Activated T-cell treated with anti-CD3 and anti-CD28 coated beads, Interleukin-2, amount 50 U/mL, for 72 hours (primary cell): ENCODE data around the gene SRGN. TPM values are rescaled to one million over a fixed set of nuclear protein-coding genes. Genes with fewer than 3 reads are reported as not detected.

Experiments used
- ATAC-seq, 2 donors: fragments of 150-1000 bp; cut with Tn5 transposase; replicated peaks in 1 of 2; 2 replicates each; pipeline ENCODE4 v1.10.0; 2021; ENCODE audit warnings: moderate library complexity in 2 of 2, mild to moderate bottlenecking in 1 of 2
- DNase-seq, 2 donors: peaks; one replicate each; pipeline ENCODE4 v3.0.0; 2021 to 2022; ENCODE audit warnings: mixed read lengths in 1 of 2
- H3K27ac Mint-ChIP-seq: one replicate; pipeline ENCODE4 v1.8.0; 2022; ENCODE audit warnings: mild to moderate bottlenecking, moderate library complexity, mixed read lengths
- H3K27me3 Mint-ChIP-seq: one replicate; pipeline ENCODE4 v1.8.0; 2022; ENCODE audit warnings: low read depth, mixed read lengths
- H3K36me3 Mint-ChIP-seq, 2 donors: one replicate each; pipeline ENCODE4 v1.8.0; 2022; ENCODE audit warnings: mixed read lengths in 2 of 2, mild to moderate bottlenecking in 1 of 2; ENCODE audit not compliant: insufficient read depth in 2 of 2
- H3K4me1 Mint-ChIP-seq: one replicate; pipeline ENCODE4 v1.8.0; 2022; ENCODE audit warnings: low read depth, mixed read lengths
- H3K4me3 Mint-ChIP-seq, 2 donors: one replicate each; pipeline ENCODE4 v1.8.0; 2022; ENCODE audit warnings: mild to moderate bottlenecking in 2 of 2, mixed read lengths in 2 of 2, moderate library complexity in 2 of 2
- H3K9me3 Mint-ChIP-seq, 2 donors: one replicate each; pipeline ENCODE4 v1.8.0; 2022; ENCODE audit warnings: mixed read lengths in 2 of 2
- total RNA-seq, 2 donors: library from RNA; stranded (reverse); gene quantifications; one replicate each; pipeline ENCODE4 v1.2.3, GENCODE V29; 2022

Gene SRGN
- total RNA-seq, 2 donors from 2014 or later, result 439 to 902 TPM

DNA sequence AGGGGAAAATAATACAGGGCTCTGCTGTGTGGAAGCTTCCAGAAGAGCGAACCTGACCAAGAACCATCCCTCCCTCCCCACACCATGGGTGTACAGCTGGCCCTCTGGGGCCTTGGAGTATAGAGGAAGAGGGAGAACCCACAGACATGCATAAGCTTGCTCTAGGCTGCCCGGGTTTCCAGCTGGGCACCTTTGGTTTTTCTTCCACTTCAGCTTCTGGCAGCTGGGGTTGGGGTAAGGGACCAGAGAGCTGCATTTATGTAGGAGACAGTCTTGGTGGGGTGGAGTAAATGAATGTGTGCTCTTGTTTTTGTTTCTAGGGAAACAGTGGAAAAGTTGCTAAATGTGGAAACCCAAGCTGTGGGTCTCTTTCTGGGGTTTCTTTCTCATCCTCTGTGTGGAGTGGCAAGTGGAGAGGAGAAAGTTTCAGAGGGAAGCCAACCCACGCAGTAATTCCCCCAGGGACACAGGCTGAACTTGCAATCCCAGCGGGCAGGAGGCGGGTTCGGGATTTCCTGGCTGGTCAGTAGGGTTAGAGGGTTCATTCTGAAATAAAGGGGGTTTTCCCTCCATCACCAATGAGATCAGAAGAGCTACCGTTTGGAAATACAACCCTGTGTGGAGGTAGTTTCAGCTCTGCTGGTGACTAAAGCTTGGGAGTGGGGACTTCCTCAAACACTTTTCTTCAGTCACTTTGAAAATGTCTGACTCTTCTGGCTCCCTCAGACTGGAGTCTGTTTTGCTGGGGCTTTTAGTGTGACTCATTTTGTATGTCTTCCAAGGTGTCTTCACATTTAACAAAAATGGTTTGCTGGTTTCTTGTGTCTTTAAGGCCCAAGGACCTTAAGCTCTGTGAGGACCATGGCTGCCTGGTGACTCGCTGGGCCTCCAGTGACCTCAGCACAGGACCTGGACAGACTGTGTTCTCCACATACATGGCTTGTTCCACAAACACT is 22.2 kb upstream of the SRGN start:
- peaks cover 58% of the 10 kb centered on the region for H3K4me1 Mint-ChIP-seq
- ATAC-seq, result peak; percentile 88 to 91
- peak overlapping the region; percentile 93 for H3K27ac Mint-ChIP-seq
- DNase-seq, result peak; percentile 55 to 63
- peak overlapping the region; percentile 79 to 80 for H3K4me3 Mint-ChIP-seq
- H3K36me3 Mint-ChIP-seq, result peaks cover 3 to 4% of the 10 kb centered on the region in 2 donors
- H3K27me3 Mint-ChIP-seq, result no peaks in the 10 kb centered on the region
- peaks cover 0 to 3% of the 10 kb centered on the region in 2 donors for H3K9me3 Mint-ChIP-seq

DNA sequence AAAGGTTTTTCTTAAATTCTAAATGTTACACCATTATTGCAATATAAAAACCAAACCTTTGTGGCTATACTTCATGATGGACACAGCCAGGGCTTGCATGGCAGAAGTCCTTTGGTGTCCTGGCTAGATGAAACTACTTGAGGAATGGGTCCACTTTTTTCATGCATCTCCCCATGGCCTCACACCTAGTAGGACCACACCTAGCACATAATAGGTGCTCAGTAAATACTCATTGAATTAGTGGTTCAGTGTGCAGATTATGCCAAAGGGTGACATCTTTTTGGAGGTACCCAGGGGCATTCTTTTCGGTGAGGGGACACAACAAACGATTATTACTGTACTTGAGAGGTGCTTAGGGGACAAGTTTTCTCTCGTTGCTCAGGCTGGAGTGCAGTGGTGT is 20.7 kb upstream of the SRGN start:
- peaks cover 44% of the 10 kb centered on the region for H3K4me1 Mint-ChIP-seq
- H3K9me3 Mint-ChIP-seq, result peaks cover 0 to 3% of the 10 kb centered on the region in 2 donors
- H3K36me3 Mint-ChIP-seq, result peaks cover 3 to 4% of the 10 kb centered on the region in 2 donors
- no peak overlapping the region for H3K27ac Mint-ChIP-seq
- ATAC-seq (no peak), DNase-seq (no peak)
- H3K4me3 Mint-ChIP-seq, result no peak overlapping the region
- no peaks in the 10 kb centered on the region for H3K27me3 Mint-ChIP-seq

DNA sequence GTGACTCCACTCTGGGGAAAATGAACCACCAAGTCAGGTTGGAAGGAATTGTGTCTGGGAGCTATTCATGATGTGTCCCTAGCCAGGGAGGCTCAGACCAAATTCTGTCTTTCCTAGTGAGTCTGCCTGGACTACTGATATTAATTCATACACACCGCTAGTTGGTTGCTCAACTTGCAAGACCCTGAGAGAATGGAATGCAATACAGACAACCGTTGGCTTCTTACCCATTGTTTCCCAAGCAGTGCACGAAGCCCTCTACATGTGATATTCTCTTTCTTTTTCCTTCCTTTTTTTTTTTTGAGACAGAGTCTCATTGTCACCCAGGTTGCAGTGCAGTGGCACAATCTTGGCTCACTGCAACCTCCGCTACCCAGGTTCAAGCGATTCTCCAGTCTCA is 19.4 kb upstream of the SRGN start:
- Mint-ChIP-seq H3K4me3 (no peak overlapping the region), H3K4me1 (peaks cover 39% of the 10 kb centered on the region), H3K36me3 (peaks cover 3 to 4% of the 10 kb centered on the region in 2 donors), H3K27ac (no peak overlapping the region), H3K9me3 (peaks cover 0 to 3% of the 10 kb centered on the region in 2 donors), H3K27me3 (no peaks in the 10 kb centered on the region)
- DNase-seq, result no peak
- ATAC-seq, result no peak

DNA sequence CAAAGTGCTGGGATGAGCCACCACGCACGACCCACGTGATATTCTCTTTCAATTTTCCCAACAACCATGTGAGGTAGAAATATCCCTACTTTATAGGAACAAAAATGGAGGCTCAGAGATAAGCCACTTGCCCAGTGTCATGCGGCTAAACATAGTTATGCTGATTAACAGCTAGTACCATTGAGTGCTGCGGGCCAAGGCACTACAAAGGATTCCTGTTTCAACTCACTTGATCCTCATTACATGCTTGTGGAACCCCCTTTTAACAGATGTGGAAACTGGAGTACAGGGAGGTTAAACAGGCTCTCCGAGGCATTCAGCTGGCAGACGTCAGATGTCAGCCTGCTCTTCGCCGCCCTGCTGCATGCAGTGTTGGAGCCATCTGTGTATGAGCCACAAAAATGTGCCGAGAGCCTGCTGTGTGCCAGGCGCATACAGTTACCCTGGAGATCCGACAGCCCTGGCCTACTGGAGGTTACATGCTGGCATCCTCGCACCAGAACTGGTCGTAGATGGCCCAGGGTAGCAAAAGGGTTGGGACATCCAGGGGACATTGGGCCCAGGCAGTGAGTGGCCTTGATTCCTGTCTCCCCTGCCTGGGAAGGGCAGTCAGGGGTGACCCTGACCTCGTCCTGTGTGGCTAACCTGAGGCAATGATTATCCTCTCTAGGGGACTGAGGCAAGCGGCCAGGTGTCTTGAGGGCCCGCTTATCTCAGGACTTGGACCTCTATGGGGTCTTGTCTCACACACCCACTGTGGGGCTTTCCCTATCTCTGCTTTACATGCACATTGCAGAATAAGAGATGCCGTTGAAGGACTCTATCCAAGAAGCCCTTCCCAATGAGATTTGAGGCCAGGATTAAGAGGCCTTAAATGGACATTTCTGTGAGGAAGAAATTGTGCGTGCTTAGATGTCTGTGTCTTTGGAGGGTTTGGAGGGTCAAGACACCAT is 18.5 kb upstream of the SRGN start:
- DNase-seq (no peak), ATAC-seq (no peak)
- Mint-ChIP-seq H3K27me3 (no peaks in the 10 kb centered on the region), H3K9me3 (peaks cover 0 to 3% of the 10 kb centered on the region in 2 donors), H3K4me1 (peaks cover 41% of the 10 kb centered on the region), H3K36me3 (peaks cover 3 to 4% of the 10 kb centered on the region in 2 donors), H3K4me3 (no peak overlapping the region), H3K27ac (no peak overlapping the region)

DNA sequence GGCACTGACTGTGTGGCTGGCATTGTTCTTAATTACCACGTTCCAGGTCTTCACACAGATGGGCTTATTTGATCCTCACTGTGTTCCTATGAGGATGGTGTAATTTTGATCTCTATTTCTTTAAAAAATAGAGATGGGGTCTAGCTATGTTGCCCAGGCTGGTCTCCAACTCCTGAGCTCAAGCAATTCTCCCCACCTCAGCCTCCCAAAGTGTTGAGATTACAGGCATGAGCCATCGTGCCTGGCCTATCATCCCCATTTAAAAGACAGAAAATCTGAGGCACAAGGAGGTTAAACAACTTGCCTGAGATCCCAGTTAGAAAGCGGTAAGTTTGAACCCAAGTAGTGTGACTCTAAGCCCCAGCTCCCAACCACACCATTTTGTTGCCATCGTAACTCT is 17.0 kb upstream of the SRGN start:
- Mint-ChIP-seq H3K36me3 (peaks cover 3 to 4% of the 10 kb centered on the region in 2 donors), H3K4me3 (no peak overlapping the region), H3K4me1 (peaks cover 30% of the 10 kb centered on the region), H3K27ac (no peak overlapping the region), H3K9me3 (peaks cover 0 to 3% of the 10 kb centered on the region in 2 donors), H3K27me3 (no peaks in the 10 kb centered on the region)
- ATAC-seq (no peak), DNase-seq (no peak)

DNA sequence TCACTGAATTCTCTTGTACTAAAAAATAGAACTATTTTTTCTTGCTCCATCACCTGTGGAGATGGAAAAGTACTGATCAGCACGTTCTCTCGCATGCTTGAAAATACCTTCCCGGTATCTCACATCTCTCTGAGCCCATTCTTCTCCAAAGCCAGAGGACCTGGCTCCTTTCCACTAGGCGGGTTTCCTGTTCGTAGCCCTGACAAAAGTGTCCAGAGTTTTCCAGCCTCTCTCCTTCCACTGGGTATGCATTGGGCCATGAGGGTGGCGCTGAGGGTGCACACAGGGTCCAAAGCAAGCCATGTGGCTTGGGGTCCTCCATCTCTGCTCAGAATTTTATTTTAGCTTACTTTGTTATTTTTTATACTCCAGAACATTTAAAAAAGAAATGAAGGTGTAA is 16.3 kb upstream of the SRGN start:
- Mint-ChIP-seq H3K4me3 (no peak overlapping the region), H3K4me1 (peaks cover 24% of the 10 kb centered on the region), H3K27me3 (no peaks in the 10 kb centered on the region), H3K36me3 (no peaks in the 10 kb centered on the region), H3K27ac (no peak overlapping the region), H3K9me3 (no peaks in the 10 kb centered on the region)
- DNase-seq (no peak), ATAC-seq (no peak)

DNA sequence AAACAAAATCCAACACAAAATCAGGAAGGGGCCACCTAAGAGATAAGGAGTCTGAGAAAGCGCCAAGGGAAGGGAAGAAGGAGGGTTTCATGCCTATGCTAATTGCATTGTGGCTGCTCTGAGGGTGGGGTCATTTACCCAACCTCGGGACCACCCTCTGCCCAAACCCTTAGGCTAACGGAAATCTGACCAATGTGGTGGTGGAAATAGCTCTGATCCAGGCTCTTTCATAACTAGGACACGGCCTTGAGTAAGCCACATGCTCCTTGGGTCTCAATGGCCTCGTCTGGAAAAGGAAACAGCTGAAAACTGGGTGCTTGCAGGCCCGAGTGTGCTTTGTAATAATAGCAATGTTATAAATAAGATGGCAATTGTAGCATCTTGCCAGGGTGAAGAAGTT is 14.9 kb upstream of the SRGN start:
- Mint-ChIP-seq H3K36me3 (no peaks in the 10 kb centered on the region), H3K27me3 (no peaks in the 10 kb centered on the region), H3K9me3 (no peaks in the 10 kb centered on the region), H3K27ac (no peak overlapping the region), H3K4me1 (peaks cover 16% of the 10 kb centered on the region), H3K4me3 (no peak overlapping the region)
- DNase-seq, result no peak
- ATAC-seq, result no peak

DNA sequence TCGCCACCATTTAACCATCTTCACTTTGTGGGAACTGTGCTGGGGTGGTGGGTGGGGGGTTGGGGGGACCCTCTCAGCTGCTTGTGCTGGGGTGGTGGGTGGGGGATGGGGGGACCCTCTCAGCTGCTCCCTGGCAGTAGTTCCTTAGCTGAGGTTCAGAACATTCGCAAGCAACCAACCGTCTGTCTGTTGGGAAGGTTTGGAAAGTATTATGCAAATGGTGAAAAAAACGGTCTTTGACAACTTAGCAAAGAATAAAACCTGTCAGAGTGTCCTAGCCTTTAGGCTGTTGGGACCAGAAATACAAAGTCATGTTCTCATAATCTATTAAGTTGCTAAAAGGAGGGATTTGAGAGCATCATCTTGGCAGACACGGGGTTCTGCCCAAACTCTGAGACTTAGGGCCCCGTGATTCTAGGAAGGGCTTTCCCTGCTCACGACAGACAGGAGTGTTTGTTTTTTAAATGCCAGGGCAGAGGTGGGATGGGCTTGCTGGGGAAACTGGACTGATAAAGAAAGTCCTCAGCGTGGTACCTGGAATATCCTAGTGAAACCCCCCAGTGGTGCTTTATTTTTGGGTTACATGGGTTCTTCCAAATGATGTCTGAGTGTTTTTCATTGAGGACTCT is 14.1 kb upstream of the SRGN start:
- no peaks in the 10 kb centered on the region for H3K36me3 Mint-ChIP-seq
- no peak overlapping the region for H3K4me3 Mint-ChIP-seq
- H3K9me3 Mint-ChIP-seq, result no peaks in the 10 kb centered on the region
- peaks cover 16% of the 10 kb centered on the region for H3K4me1 Mint-ChIP-seq
- H3K27me3 Mint-ChIP-seq, result no peaks in the 10 kb centered on the region
- ATAC-seq, result no peak
- DNase-seq, result no peak
- H3K27ac Mint-ChIP-seq, result no peak overlapping the region

DNA sequence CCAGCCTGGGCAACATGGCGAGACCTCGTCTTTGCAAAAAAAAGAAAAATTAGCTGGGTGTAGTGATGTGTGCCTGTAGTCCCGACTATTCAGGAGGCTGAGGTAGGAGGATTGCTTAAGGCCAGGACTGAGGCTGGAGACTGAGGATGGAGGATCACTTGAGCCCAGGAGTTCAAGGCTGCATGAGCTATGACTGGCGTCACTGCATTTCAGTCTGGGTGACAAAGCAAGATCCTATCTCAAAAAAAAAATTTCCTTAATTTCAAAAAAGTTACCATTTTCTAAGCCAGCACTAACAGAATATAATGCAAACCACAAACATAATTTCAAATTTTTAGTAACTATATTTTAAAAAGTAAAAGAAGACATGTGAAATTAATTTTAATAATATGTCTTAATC is 13.4 kb upstream of the SRGN start:
- Mint-ChIP-seq H3K27me3 (no peaks in the 10 kb centered on the region), H3K36me3 (no peaks in the 10 kb centered on the region), H3K27ac (no peak overlapping the region), H3K9me3 (no peaks in the 10 kb centered on the region), H3K4me1 (peaks cover 16% of the 10 kb centered on the region), H3K4me3 (no peak overlapping the region)
- ATAC-seq, result no peak
- DNase-seq, result no peak

DNA sequence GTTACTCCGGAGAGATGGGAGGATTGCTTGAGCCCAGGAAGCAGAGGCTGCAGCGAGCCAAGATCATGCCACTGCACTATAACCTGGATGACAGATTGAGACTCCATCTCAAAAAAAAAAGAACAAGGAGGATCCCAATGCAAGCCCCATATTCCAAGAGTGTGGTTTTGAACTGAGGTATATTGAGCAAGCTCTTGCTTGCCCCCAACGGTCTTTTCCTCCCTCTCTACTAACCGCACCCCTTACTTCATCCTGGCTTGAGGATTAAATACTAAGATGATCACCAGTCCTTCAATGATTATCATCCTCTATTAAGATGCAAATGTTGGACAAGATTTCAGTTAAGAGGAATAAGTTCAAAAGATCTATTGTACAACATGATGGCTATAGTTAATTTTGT is 12.5 kb upstream of the SRGN start:
- Mint-ChIP-seq H3K36me3 (no peaks in the 10 kb centered on the region), H3K4me1 (peaks cover 16% of the 10 kb centered on the region), H3K9me3 (no peaks in the 10 kb centered on the region), H3K27ac (no peak overlapping the region), H3K27me3 (no peaks in the 10 kb centered on the region), H3K4me3 (no peak overlapping the region)
- no peak for DNase-seq
- ATAC-seq, result no peak

DNA sequence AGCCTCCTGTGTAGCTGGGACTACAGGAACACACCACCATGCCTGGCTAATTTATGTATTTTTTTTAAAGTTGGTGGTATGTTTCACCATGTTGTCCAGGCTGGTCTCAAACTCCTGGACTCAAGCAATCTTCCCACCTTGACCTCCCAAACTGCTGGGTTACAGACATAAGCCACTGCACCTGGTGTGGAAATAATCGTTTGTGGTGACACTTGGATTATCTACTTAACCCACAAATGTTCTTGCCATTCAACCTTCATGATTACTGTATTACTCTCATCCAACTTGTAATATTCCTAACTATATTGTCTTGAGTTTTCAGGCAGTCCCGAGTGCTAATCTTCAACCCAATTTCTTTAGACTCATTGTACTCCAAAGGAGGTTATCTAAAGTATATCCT is 9.6 kb upstream of the SRGN start:
- ATAC-seq (no peak), DNase-seq (no peak)
- H3K9me3 Mint-ChIP-seq, result no peaks in the 10 kb centered on the region
- no peak overlapping the region for H3K27ac Mint-ChIP-seq
- H3K27me3 Mint-ChIP-seq, result no peaks in the 10 kb centered on the region
- peaks cover 10% of the 10 kb centered on the region for H3K4me1 Mint-ChIP-seq
- no peak overlapping the region for H3K4me3 Mint-ChIP-seq
- H3K36me3 Mint-ChIP-seq, result no peaks in the 10 kb centered on the region

DNA sequence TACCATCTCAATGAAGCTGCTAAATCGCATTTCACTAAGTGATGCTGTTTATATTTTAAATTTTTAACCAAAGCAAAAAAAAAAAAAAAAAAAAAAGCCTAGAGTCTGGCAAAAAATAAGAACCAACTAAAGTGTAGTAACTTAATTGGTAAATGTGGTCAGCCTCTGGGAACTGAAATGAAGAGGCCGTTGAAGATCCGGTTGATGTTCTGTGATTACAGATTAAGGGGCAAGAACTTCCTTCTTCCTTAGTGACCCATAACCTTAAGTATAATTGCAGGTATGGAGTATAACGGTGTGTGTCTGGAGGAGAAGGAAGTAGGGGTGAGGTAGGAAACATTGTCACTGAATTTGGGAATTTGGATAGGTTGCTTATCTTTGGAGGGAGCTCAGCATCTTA is 7.7 kb upstream of the SRGN start:
- Mint-ChIP-seq H3K27me3 (no peaks in the 10 kb centered on the region), H3K9me3 (no peaks in the 10 kb centered on the region), H3K4me1 (peaks cover 5% of the 10 kb centered on the region), H3K4me3 (no peak overlapping the region), H3K36me3 (no peaks in the 10 kb centered on the region), H3K27ac (no peak overlapping the region)
- no peak for ATAC-seq
- no peak for DNase-seq
